ENCODE results near the gene FBXL13. TPM values are rescaled to one million over a fixed set of nuclear protein-coding genes. Genes with fewer than 3 reads are reported as not detected.

The FBXL13 gene
- total RNA-seq, 1 donor from 2014 or later: 0.36 TPM

DNA sequence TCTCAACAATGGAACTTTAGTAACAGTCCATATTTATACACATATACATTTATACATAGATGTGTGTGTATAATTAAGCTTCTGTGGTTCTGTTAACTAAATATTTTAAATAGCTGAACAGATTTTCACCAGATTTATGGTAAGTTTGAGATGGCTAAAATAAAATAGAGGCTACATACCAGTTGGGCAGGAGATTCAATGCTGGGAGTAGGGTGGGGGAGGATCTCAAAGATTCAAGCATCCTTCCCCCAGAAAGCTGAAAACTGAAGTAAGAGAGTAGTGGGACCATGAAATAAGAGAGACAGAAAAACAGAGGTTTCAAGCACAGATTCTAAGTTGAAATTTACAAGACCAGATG is 147.8 kb downstream of the FBXL13 start:
- intact Hi-C loops (cut with micrococcal nuclease): no loop called here
- no peaks in the 10 kb centered on the region for H3K4me1 ChIP-seq
- no peaks in the 10 kb centered on the region for H3K36me3 ChIP-seq
- H3K9me3 ChIP-seq (replicated peaks): no peaks in the 10 kb centered on the region
- H3K27ac ChIP-seq (replicated peaks): no peak overlapping the region
- H3K27me3 ChIP-seq (ENCODE audit: low read depth): no peaks in the 10 kb centered on the region
- no peak for DNase-seq
- H3K4me3 ChIP-seq: no peak overlapping the region
- TF ChIP-seq, protein P1, sequence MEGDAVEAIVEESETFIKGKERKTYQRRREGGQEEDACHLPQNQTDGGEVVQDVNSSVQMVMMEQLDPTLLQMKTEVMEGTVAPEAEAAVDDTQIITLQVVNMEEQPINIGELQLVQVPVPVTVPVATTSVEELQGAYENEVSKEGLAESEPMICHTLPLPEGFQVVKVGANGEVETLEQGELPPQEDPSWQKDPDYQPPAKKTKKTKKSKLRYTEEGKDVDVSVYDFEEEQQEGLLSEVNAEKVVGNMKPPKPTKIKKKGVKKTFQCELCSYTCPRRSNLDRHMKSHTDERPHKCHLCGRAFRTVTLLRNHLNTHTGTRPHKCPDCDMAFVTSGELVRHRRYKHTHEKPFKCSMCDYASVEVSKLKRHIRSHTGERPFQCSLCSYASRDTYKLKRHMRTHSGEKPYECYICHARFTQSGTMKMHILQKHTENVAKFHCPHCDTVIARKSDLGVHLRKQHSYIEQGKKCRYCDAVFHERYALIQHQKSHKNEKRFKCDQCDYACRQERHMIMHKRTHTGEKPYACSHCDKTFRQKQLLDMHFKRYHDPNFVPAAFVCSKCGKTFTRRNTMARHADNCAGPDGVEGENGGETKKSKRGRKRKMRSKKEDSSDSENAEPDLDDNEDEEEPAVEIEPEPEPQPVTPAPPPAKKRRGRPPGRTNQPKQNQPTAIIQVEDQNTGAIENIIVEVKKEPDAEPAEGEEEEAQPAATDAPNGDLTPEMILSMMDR (IDR thresholded peaks at IDR 0.05; ENCODE audit: borderline replicate concordance): no peak

DNA sequence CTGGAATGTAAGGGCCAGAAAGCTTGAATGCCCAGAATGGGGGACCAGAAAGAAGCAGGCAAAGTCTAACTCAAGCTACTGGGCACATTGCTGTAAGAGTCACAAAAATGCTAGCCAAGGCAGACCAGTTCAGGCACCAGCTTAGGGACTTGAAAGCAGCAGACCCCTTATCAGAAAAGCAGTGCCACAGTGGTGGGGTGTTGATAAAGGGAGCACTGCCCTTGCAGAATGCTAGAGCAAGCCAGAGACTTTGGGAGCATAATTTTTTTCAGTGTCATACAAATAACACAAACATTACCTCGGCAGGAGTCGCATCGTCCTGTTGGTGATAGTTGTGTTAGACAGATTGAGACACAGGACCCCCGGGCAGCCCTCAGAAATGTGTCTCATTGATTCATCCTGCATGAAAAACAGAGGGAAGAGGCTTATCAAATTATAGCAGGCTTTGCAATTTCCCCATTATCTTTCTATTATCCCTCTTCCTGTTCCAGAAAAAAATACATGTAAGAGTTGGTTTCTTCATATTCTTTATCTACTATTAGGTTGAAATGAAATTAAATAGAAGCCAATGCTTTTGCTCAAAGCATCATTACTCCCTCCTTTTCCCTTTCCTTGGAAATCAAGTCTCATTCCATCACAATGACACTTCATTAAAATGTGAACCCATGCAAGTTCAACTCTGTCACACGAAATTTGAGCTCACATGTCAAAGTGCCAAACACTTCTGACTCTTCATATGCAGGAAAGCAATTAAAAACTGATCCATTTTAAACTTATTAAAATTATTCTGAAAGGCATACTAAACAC is 148.4 kb downstream of the FBXL13 start:
- H3K27me3 ChIP-seq (ENCODE audit: low read depth): no peaks in the 10 kb centered on the region
- TF ChIP-seq, protein P1 (IDR thresholded peaks at IDR 0.05; ENCODE audit: borderline replicate concordance): no peak
- H3K27ac ChIP-seq (replicated peaks): no peak overlapping the region
- intact Hi-C loops (cut with micrococcal nuclease): no loop called here
- H3K4me3 ChIP-seq: no peak overlapping the region
- no peaks in the 10 kb centered on the region for H3K36me3 ChIP-seq
- H3K4me1 ChIP-seq: no peaks in the 10 kb centered on the region
- no peak for DNase-seq
- H3K9me3 ChIP-seq (replicated peaks): no peaks in the 10 kb centered on the region

DNA sequence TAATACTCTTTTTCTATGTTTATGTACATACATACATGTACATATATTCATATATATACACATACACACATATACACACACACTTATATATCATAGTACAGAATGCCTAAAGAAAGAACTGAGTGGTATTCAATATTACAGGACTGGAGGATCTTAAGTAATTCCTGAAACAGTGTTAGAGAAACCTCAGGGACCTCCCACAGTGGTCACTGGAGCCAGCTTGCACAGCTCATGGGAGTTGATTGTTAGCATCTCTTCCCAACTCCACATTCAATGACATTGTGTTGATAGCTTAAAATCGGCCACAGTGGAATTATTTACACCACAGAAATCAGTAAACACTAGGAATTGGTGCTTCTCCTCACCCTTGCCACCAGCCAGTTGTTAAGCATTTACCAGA is 155.8 kb downstream of the FBXL13 start:
- TF ChIP-seq, protein P1 (IDR thresholded peaks at IDR 0.05; ENCODE audit: borderline replicate concordance): no peak

DNA sequence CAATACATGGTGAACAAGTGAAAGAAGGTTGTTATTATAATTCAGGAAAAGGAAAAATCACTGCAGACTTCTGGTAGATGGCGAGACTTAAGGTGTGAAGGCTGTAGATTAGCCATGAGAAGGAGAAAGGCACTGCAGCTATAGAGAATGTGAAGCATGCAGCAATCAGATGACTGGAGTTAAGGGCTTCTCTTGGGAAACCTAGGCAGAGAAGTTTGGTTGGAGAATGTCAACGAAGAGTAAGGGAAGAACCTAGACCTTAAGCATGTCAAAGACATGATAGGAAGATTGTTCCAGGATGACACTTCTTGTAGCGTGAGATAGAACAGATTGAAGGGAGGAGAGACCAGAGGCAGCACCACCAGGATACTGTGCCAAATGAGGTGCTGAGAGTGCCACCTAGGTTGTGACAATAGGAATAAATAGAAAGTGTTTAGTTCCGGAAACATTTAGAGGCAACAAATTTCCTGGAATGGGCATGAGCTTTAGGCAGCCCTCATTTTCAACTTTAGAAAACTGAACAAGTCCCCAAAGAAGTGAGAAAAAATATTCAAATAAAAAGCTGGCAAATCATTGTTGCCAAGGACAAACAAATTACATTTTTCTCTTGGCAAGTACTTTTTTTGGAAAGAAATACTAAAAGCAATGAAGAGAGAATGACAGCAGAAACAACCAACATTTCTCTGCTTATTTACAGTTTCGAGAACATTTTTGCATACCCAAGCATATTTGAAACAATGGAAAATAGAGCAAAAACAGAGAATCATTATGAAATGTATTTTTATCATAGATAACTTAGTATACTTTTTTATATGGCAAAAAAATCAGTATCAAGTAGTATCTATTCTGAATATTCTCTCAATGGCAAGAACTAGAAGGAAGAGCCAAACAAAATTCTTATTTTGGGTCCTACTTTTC is 156.9 kb downstream of the FBXL13 start:
- no peaks in the 10 kb centered on the region for H3K9me3 ChIP-seq (replicated peaks)
- no peak overlapping the region for H3K4me3 ChIP-seq
- H3K27me3 ChIP-seq (ENCODE audit: low read depth): no peaks in the 10 kb centered on the region
- TF ChIP-seq, protein P1 (IDR thresholded peaks at IDR 0.05; ENCODE audit: borderline replicate concordance): no peak
- no peak for DNase-seq
- H3K27ac ChIP-seq (replicated peaks): no peak overlapping the region
- intact Hi-C loops (cut with micrococcal nuclease): no loop called here
- H3K4me1 ChIP-seq: peaks cover 24% of the 10 kb centered on the region
- H3K36me3 ChIP-seq: no peaks in the 10 kb centered on the region

More for the DNA sequence above, 155.8 kb downstream of the FBXL13 start:
- no peak for DNase-seq
- Histone ChIP-seq H3K9me3 (replicated peaks) (no peaks in the 10 kb centered on the region), H3K27me3 (ENCODE audit: low read depth) (no peaks in the 10 kb centered on the region), H3K4me3 (no peak overlapping the region), H3K36me3 (no peaks in the 10 kb centered on the region), H3K27ac (replicated peaks) (no peak overlapping the region), H3K4me1 (peaks cover 16% of the 10 kb centered on the region)
- intact Hi-C loops (cut with micrococcal nuclease): no loop called here

DNA sequence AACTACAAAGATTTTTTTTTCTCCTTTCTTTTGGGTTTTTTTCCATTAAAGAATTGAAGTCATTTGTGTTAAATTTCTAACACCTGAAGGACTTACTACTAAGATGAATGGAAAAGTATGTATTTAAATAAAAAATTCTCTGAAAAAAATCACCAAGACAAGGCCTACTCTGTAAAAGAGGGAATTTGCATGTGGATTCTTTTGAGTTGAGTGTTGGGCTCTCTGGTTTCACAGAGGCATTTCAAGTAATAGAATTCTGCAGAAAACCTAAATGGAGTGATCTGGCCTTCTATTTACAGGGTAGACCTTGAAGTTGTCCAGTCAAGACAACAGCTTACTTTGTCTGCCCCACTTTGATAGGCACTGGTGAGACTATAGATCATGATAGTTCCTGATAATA is 157.7 kb downstream of the FBXL13 start:
- peaks cover 26% of the 10 kb centered on the region for H3K4me1 ChIP-seq
- H3K4me3 ChIP-seq: no peak overlapping the region
- DNase-seq: no peak
- intact Hi-C loops (cut with micrococcal nuclease): no loop called here
- H3K36me3 ChIP-seq: no peaks in the 10 kb centered on the region
- TF ChIP-seq, protein P1 (IDR thresholded peaks at IDR 0.05; ENCODE audit: borderline replicate concordance): no peak
- no peaks in the 10 kb centered on the region for H3K9me3 ChIP-seq (replicated peaks)
- H3K27me3 ChIP-seq (ENCODE audit: low read depth): no peaks in the 10 kb centered on the region
- no peak overlapping the region for H3K27ac ChIP-seq (replicated peaks)

All from left ventricle myocardium inferior (tissue), 1 donor.